Measurements from ENCODE around the gene NFILZ.
"Not testable (repeated sequence)": the region's sequence is repeated elsewhere in the genome, so short reads cannot be mapped to it uniquely, and the experiment has no call there.

The NFILZ gene

DNA sequence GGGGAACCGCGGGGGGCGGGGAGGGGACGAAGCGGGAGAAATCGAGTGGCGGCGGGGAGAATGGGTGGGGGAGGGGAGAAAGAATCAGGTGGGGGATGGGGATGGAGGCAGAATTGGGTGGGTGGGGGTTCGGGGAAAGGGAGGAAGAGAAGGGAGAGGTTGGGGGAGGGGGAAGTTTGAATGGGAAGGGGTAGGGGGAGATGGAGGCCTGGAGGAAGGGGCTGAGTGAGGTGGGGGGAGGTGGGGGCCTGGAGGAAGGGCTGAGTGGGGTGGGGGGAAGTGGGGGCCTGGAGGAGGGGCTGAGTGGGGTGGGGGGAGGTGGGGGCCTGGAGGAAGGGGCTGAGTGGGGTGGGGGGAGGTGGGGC is 19.5 kb upstream of the NFILZ start:
- in situ Hi-C loops (cut with HindIII; ENCODE audit: low sequenced_read_pairs): no loop called here

DNA sequence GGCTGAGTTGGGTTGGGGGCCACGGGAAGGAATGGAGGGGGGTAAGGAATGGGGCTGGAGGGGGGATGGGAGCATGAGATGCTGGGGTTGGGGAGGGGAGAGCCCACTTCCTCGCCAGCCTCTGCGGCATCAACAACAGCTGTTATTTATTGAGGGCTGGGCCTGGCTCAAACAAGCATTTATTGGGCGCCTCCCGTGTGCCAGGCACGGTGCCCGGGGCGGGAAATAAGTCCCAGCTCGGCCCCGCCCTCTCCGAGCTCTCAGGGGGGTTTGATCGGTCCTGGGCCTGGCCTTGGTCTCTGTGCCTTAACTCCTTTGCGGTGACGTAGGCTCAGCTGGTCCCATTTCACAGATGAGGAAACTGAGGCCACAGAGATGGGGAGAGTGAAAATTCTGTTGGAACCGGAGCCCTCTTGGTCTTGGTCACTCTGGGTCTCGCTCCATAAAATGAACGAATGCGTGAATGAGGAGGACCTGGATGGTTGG is 19.0 kb upstream of the NFILZ start:
- in situ Hi-C loops (cut with HindIII; ENCODE audit: low sequenced_read_pairs): no loop called here

DNA sequence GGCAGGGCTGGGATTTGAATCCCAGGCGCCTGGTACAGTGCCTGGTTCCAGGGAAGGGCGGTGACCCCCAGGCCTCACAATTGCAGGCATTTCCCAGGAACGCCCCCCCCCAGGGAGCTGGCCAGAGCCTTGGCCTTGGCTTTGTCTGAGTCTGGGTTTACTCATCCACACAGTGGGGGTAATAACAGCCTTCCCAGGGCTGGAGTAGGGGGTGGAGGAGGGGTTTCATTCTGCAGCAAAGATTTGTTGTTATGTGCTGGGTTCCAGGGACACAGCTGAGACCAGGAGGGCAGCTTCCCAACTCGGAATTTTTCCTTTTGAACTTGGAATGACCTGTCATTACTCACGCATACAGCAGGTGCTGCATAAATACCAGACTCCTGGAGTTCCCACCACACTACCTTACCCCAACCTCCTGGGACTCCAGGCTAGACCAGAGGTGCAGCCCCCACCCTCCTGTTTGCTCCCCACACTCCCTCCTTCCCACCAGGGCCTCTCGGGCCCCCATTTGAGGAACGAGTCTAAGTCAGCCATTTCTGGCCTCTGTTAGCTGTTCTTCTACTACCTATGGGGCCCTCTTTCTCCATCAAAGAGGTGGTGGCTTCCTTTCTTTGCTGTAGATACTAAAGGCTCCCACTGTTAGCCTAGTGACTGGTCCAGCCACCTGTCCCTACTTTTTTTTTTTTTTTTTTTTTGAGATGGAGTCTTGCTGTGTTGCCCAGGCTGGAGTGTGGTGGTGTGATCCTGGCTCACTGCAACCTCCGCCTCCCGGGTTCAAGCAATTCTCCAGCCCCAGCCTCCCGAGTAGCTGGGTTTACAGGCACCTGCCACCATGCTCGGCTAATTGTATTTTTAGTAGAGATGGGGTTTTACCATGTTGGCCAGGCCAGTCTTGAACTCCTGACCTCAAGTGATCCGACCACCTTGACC is 18.3 kb upstream of the NFILZ start:
- in situ Hi-C loops (cut with HindIII; ENCODE audit: low sequenced_read_pairs): no loop called here

DNA sequence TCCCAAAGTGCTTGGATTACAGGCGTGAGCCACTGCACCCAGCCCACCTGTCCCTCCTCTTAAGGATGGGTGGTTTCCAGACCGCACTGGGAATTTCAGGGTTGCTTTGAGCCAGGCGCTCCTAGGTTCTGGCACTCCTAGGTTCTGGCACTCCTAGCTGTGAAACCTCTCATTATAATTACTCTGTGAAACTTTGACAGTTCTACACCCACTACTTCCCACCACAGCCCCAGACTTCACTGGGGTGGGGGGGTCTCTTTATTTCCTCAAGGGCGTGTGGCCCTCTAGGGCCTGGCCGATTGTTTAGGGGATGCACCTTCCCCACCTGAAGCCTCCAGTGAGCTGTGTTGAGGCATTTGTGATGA is 17.6 kb upstream of the NFILZ start:
- in situ Hi-C loops (cut with HindIII; ENCODE audit: low sequenced_read_pairs): no loop called here

DNA sequence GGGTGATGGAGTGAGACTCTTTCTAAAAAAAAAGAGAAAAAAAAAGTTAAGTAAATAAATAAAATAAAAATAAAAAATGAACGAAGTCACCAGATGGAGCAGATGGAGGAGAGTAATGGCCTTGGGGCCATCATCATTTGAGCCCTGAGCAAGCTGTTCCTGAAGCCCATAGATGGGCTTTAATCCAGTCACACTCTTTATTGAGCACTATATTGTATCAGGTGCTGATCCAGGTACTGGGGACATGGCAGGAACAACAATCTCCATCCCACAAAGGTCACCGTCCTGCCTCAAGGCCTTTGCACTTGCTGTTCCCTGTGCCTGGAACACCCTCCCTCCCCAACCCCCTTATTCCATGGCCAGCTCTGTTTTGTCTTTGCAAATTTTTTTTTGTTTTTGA is 16.0 kb upstream of the NFILZ start:
- in situ Hi-C loops (cut with HindIII; ENCODE audit: low sequenced_read_pairs): no loop called here

DNA sequence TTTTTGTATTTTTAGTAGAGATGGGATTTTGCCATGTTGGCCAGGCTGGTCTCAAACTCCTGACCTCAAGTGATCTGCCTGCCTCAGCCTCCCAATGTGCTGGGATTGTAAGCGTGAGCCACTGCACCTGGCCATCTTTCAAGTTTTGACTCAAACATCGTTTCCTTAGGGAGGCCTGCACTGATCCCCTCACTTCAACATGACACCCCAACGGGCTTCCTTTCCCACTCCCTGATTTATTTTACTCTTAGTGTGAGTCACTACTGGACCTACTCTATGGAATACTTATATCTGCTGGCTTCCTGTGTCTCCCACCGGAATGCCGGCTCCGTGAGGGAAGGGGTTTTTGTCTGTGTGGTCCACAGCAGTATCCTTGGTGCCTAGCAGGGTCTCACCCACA is 15.4 kb upstream of the NFILZ start:
- in situ Hi-C loops (cut with HindIII; ENCODE audit: low sequenced_read_pairs): no loop called here

DNA sequence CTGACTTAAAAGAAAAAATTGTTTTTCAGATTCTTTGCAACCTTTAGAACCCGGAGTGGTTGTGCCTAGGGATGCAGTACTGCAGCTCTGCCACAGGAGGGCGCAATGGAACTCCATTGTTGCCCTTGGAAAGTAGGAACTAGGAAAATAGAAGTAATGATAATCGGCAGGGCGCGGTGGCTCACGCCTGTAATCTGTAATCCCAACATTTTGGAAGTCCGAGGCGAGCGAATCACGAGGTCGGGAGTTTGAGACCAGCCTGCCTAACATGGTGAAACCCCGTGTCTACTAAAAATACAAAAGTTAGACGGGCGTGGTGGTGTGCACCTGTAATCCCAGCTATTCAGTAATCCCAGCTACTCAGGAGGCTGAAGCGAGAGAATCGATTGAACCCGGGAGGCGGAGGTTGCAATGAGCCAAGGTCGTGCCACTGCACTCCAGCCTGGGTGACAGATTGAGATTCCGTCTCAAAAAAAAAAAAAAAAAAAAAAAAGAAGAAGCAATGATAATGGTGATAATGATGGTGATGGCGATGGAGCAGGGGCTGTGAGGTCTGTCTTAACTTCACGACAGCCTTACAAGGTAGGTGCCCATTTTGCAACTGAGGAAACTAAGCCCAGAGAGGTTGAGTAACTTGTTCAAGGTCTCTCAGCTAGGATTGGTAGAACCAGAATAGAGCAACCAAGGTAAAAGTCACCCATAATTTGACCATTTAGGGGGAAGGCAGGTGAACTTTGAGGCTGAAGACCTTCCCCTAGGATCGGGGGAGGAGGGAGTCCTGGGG is 14.4 kb upstream of the NFILZ start:
- in situ Hi-C loops (cut with HindIII; ENCODE audit: low sequenced_read_pairs): no loop called here

DNA sequence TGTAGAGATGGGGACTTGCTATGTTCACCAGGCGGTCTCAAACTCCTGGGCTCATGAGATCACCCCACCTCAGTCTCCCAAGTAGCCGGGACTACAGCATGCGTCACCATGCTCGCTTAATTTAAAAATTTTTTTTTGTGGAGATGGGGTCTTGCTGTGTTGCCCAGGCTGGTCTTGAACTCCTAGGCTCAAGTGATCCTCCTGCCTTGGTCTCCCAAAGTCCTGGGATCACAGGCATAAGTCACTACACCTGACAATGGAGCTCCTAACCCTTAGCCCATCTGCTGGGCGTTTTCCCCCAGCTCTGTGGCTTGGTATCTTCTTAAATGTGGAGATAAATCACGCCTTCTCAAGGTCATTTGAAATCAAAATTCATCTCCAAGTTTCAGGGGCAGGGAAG is 13.6 kb upstream of the NFILZ start:
- in situ Hi-C loops (cut with HindIII; ENCODE audit: low sequenced_read_pairs): no loop called here

DNA sequence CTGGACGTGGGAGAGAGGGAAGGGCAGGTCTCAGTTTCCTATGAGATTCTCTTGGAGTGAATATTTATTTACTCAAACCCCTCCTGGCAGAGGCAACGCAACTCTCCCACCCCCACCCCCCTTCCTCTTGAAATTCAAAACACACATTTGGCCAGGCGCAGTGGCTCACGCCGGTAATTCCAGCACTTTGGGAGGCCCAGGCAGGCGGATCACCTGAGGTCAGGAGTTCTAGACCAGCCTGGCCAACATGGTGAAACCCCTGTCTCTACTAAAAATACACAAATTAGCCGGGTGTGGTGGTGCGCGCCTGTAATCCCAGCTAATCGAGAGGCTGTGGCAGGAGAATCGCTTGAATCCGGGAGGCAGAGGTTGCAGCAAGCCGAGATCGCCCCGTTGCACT is 13.1 kb upstream of the NFILZ start:
- in situ Hi-C loops (cut with HindIII; ENCODE audit: low sequenced_read_pairs): not testable (repeated sequence)

DNA sequence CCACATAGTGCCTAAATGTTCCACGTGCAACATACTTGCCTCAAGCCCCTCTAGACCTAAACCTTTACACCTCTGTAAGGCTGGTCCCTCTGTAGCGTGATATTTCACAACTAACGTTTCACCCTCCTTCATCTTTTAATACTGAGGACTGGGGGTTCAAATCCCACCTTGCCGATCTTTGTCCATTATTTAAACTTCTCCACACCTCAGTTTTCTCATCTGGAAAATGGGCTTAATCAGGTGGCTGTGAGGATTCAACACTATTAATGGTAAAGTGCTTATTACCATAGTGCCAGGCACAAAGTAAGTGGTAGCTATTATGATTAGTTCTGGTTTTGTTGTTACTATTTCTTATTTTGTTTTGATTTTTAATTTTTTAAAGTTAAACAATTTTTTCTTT is 12.4 kb upstream of the NFILZ start:
- in situ Hi-C loops (cut with HindIII; ENCODE audit: low sequenced_read_pairs): no loop called here

DNA sequence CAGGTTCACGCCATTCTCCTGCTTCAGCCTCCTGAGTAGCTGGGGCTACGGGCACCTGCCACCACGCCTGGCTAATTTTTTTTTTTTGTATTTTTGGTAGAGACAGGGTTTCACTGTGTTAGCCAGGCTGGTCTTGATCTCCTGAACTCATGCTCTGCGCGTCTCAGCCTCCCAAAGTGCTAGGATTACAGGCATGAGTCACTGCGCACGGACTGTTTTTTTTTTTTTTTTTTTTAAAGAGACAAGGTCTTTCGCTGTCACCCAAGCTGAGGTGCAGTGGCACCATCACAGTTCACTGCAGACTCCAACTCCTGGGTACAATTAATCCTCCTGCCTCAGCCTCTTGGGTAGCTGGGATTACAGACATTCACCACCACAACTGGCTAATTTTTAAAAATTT is 11.7 kb upstream of the NFILZ start:
- in situ Hi-C loops (cut with HindIII; ENCODE audit: low sequenced_read_pairs): no loop called here

DNA sequence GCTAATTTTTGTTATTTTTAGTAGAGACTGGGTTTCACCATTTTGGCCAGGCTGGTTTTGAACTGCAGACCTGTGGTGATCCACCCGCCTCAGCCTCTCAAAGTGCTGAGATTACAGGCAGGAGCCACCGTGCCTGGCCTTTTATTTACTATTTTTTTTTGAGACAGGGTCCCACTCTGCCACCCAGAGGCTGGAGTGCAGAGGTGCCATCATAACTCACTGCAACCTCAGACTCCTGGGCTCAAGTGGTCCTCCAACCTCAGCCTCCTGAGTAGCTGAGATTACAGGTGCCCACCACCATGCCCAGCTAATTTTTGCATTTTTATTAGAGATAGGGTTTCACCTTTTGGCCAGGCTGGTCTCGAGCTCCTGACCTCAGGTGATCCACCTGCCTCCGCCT is 7.5 kb upstream of the NFILZ start:
- in situ Hi-C loops (cut with HindIII; ENCODE audit: low sequenced_read_pairs): not testable (repeated sequence)

DNA sequence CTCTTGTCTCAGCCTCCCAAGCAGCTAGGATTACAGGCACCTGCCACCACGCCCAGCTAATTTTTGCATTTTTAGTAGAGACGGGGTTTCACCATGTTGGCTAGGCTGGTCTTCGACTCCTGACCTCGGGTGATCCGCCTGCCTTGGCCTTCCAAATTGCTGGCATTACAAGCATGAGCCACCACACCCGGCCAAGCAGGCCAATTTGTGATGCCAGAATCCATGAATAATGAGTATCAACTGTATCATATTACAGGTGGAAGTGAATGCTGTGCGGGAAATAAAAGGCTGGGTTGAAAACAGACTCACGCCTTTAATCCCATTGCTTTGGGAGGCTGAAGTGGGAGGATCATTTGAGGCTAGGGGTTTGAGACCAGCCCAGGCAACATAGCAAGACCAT is 3.6 kb upstream of the NFILZ start:
- in situ Hi-C loops (cut with HindIII; ENCODE audit: low sequenced_read_pairs): no loop called here

DNA sequence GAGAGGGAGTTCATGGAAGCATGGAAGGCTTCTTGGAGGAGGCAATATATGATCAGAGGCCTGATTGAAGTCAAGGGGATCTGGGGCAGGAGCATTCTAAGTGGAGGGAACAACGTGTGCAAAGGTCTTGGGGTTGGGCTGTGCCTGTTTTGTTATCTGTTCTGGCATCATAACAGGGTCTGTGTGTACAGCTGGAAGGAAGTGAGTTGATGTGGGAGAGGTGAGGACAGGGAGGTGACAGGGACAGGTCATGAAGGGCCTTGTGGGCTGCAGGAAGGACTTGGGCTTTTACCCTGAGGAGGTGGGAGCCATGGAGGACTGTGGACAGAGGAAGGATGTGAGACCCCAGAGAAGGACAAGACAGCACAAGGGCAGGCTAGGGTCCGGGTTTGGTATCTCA is 1.2 kb upstream of the NFILZ start:
- in situ Hi-C loops (cut with HindIII; ENCODE audit: low sequenced_read_pairs): no loop called here

DNA sequence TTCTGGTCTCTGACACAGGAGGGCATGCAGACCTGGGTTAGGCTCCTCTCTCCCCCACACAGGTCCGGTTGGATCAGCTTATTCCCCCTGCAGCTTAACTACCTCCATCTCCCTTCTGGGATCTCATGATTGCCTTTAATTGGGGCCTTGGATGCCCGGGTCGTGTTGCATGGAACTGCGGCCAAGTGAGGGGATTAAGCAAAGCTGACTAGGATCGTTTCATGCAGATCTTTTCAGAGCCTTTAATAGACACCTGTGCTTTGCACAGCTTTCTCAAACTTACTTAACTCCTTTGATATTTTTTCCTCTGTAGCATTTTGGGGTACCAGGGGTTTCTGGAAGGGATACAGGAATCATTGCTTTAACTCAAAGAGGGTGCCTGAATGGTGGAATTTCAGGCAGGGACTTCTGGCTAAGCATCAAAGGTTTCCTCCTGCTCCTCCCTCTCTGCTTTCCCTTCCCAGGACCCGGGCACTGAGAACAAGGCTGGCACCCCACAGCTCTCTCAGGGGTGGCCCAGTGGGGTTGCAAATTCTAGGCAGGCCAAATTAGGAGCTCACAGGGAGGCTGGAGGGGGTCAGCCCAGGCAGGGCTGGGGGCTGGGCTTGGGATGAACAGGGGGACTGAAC is 477 bp downstream of the NFILZ start:
- in situ Hi-C loops (cut with HindIII; ENCODE audit: low sequenced_read_pairs): no loop called here

DNA sequence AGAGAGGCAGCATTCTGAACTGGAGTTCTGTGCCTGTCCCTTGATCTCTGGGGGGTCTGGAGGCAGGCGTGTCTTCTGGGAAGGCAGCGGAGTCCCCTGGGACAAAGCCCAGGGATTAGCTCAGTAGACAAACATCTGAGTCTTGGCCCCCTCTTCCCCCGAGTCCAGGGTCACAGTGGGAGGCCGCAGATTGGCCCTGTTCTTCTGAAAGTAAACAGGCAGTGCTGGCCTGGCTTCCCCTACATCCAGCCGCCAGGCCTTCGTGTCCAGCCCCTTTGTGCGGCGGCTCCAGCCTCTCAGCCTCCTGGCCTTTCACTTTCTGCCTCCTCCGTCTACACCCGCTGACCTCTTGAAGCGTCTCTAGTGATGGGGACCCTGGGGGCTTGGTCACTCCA is 989 bp downstream of the NFILZ start:
- in situ Hi-C loops (cut with HindIII; ENCODE audit: low sequenced_read_pairs): no loop called here

DNA sequence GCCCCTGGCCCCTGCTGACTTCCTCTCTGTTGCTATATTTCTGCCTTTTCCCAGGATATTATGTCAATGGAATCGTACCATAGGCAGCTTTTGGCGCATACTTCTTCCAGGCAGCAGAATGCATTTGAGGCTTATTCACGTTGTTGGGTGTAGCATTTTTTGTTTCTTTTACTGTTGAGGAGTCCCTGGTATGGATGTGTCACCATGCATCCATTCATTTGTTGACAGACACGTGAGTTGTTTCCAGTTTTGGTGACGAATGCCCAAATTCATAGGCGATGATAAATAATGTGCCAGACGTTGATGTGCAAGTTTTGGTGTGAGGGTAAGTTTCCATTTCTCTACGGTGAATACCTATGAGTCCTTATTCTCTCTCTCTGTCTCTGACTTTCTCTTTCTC is 5.0 kb downstream of the NFILZ start:
- in situ Hi-C loops (cut with HindIII; ENCODE audit: low sequenced_read_pairs): no loop called here

DNA sequence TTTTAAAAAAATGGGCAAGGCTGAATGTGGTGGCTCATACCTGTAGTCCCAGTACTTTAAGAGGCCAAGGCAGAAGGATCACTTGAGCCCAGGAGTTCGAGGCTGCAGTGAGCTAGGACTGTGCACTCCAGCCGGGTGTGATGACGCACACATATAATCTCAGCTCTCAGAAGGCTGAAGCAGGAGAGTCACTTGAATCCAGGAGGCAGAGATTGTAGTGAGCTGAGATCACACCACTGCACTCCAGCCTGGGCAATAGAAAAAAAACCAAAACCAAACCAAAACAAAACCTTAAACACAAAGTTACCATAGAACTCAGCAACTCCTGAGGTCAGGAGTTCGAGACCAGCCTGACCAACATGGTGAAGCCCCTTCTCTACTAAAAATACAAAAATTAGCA is 6.6 kb downstream of the NFILZ start:
- in situ Hi-C loops (cut with HindIII; ENCODE audit: low sequenced_read_pairs): not testable (repeated sequence)

DNA sequence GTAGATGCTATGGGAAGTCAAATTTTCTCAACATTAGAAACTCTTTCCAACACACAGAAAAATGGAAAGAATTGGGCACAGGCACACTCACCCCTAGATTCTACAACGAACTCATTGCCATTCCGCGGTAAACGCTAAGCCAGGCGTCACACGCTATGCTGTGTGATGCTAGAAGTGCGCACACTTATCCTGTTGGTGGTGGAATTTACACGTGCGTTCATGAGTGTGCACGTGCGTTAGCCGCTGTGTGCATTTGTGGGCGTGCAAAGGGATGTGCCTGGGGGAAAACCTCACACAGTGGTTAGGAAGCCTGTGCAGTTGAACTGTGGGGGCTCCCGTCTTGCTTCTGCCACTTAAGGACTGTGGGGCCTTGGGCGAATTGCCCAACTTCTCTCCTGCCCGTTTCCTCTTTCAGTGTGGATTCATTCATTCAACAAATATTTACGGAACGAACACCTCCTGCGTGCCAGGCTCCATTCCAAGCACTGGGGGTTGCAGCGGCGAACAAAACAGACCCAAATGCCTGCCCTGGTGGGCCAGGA is 7.7 kb downstream of the NFILZ start:
- in situ Hi-C loops (cut with HindIII; ENCODE audit: low sequenced_read_pairs): no loop called here

DNA sequence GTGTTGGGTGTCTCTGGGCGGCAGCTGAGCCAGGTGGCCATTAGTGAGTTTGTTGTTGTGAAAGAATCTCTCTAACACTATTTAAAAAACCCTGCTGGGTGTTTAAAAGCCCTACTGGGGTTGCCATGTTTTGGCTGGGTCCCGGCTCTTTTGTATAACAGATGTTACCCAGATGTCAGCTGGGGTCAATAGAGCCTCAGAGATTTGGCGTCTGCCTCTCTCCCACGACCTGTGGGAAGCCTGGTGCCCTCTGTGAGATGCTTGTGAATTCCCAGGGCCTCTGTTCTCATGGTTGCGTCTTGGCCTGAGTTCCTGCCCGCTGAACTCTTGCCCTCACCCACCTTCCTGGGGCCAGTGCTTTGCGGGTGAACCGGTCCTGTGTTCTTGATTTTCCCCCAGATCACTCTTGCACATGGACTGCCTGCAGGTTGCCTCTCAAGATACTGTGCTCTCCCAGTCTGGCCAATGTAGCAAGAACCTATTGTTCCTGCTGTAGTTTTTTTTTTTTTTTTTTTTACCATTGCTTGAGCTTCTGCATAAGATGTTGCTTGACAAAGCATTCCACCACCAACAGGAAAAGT is 9.5 kb downstream of the NFILZ start:
- in situ Hi-C loops (cut with HindIII; ENCODE audit: low sequenced_read_pairs): no loop called here

DNA sequence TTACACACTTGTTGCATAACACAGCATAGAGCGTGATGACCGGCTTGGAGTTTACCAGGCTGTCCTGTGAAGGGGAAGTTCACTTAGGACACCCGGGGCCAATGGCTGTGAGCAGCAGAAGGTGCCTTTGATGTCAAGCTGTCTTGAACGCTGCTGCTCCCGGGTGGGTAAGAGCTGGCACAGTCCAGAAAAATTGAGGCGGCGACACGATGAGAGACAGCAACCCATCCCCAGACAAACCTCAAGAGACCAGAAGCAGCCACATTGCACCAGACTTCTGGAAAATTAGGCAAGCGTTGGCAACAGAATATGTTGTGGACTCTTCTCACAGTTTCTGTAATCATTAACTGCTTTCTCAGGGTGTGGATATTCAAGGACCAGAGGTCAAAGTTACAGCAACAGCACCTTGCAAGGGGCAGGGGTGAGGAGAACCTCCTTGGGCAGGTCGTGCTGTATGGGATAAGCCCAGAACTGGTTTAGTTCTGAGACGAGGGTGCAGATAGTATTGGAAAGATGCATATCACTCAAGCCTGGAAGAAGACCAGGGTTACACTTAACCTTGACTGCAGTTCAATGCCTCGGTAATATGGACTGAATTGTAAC is 10.1 kb downstream of the NFILZ start:
- in situ Hi-C loops (cut with HindIII; ENCODE audit: low sequenced_read_pairs): no loop called here

Data from DLD1 (cell line).